HCT116 (cell line): ENCODE results near the gene PTPN4. TPM values are rescaled to one million over a fixed set of nuclear protein-coding genes. Genes with fewer than 3 reads are reported as not detected.

Experiments
- ATAC-seq: fragments of 200-7000 bp; cut with Tn5 transposase; 2 replicates; pipeline ENCODE4 v1.9.1; 2020; ENCODE audit warnings: mild to moderate bottlenecking, moderate library complexity
- BruUV-seq: library from RNA; stranded (reverse); fragments of 400-500 nt; replicated peaks from 2 replicates; lab custom pipeline; 2021; lab: Mats Ljungman, UMichigan
- CTCF ChIA-PET: fragments of 300-600 bp; sonication (Branson Sonifier 250); formaldehyde crosslinking; loops from one replicate; lab custom pipeline; 2021; ENCODE audit warnings: antibody characterized with exemption; lab: Charles Lee
- POLR2A ChIA-PET: fragments of 300-600, 350-600 bp; sonication (Branson Sonifier 250); formaldehyde crosslinking; loops from one replicate; lab custom pipeline; 2021; ENCODE audit warnings: antibody characterized with exemption; lab: Charles Lee
- RAD21 ChIA-PET, 2 experiments: fragments of 300-600 bp; sonication (Branson Sonifier 250); formaldehyde crosslinking; loops; one replicate each; lab custom pipeline; 2023; ENCODE audit warnings: low total read pairs in 2 of 2; ENCODE audit not compliant: uncharacterized antibody in 2 of 2, unreplicated experiment in 2 of 2, low non-redundant PET in 1 of 2; lab: Charles Lee
- DNase-seq: peaks from one replicate; pipeline ENCODE4 v3.0.0-alpha.2; 2010; ENCODE audit warnings: low read depth, low spot score
- H2AFZ ChIP-seq: fragments of 200-600 bp; shearing (Covaris generic), sonication (generic); 2 replicates; pipeline ENCODE4 v1.6.1; 2017; ENCODE audit warnings: low read depth, mixed run types, mixed read lengths, antibody characterized with exemption, low read length; ENCODE audit not compliant: poor library complexity, severe bottlenecking
- H3K27ac ChIP-seq: 2 replicates; pipeline ENCODE4 v1.5.1; 2012; ENCODE audit warnings: low read depth, low read length
- H3K27me3 ChIP-seq: fragments of 200-600 bp; sonication (generic); 2 replicates; pipeline ENCODE4 v1.6.1; 2016; ENCODE audit warnings: mixed run types, low read length, mixed read lengths; ENCODE audit not compliant: insufficient read depth
- H3K36me3 ChIP-seq, 2 experiments: fragments of 200-500 bp in 1 of 2; fragments of 200-600 bp in 1 of 2; sonication (Bioruptor generic) in 1 of 2; sonication (generic) in 1 of 2; 2 replicates each; pipeline versions ENCODE4 v1.5.1 to v1.6.1; 2014 to 2016; ENCODE audit warnings: low read length in 2 of 2, inconsistent platforms in 1 of 2, mixed read lengths in 1 of 2, mixed run types in 1 of 2; ENCODE audit not compliant: insufficient read depth in 2 of 2, control insufficient read depth in 1 of 2
- H3K4me1 ChIP-seq, 2 experiments: fragments of 200-600 bp in 1 of 2; sonication (generic) in 1 of 2; 2 replicates each; pipeline versions ENCODE4 v1.5.1 to v1.6.1; 2012 to 2017; ENCODE audit warnings: low read length in 2 of 2, inconsistent platforms in 1 of 2, mild to moderate bottlenecking in 1 of 2, mixed read lengths in 1 of 2, mixed run types in 1 of 2, moderate library complexity in 1 of 2; ENCODE audit not compliant: insufficient read depth in 2 of 2, control insufficient read depth in 1 of 2
- H3K4me2 ChIP-seq: fragments of 200-600 bp; sonication (generic); 2 replicates; pipeline ENCODE4 v1.6.1; 2017; ENCODE audit warnings: mixed run types, low read length, mixed read lengths
- H3K4me3 ChIP-seq, 2 experiments: fragments of 200-600 bp in 1 of 2; sonication (generic) in 1 of 2; replicated peaks in 1 of 2; 2 replicates each; pipeline ENCODE4 v1.5.1; 2011 to 2016; ENCODE audit warnings: low read length in 2 of 2, control low read depth in 1 of 2, low read depth in 1 of 2, mild to moderate bottlenecking in 1 of 2, mixed read lengths in 1 of 2, mixed run types in 1 of 2
- H3K79me2 ChIP-seq: fragments of 200-600 bp; sonication (generic); 2 replicates; pipeline ENCODE4 v1.6.1; 2017; ENCODE audit warnings: mild to moderate bottlenecking, mixed run types, low read length, moderate library complexity, mixed read lengths; ENCODE audit not compliant: insufficient read depth
- H3K9ac ChIP-seq: fragments of 200-600 bp; sonication (generic); 2 replicates; pipeline ENCODE4 v1.6.1; 2016; ENCODE audit warnings: low read length, mixed read lengths
- H3K9me2 ChIP-seq: fragments of 200-600 bp; sonication (generic), shearing (Covaris generic); 2 replicates; pipeline ENCODE4 v1.6.1; 2017; ENCODE audit warnings: mixed run types, mild to moderate bottlenecking, moderate library complexity; ENCODE audit not compliant: insufficient read depth
- H3K9me3 ChIP-seq, 2 experiments: fragments of 200-500 bp in 1 of 2; fragments of 200-600 bp in 1 of 2; sonication (Bioruptor generic) in 1 of 2; sonication (generic) in 1 of 2; 2 replicates each; pipeline ENCODE4 v1.6.1; 2014 to 2017; ENCODE audit warnings: low read length in 2 of 2, mixed read lengths in 2 of 2, inconsistent platforms in 1 of 2, low read depth in 1 of 2, mild to moderate bottlenecking in 1 of 2, mixed run types in 1 of 2, moderate library complexity in 1 of 2; ENCODE audit not compliant: control insufficient read depth in 1 of 2, insufficient read depth in 1 of 2
- H4K20me1 ChIP-seq: fragments of 200-600 bp; sonication (generic), shearing (Covaris generic); 2 replicates; pipeline ENCODE4 v1.6.1; 2017; ENCODE audit warnings: mixed run types, mild to moderate bottlenecking, moderate library complexity; ENCODE audit not compliant: insufficient read depth
- ATF3 ChIP-seq: IDR thresholded peaks from 2 replicates; pipeline ENCODE4 v1.6.1; 2012
- CBX3 ChIP-seq: IDR thresholded peaks from 2 replicates; pipeline ENCODE4 v1.6.1; 2012; ENCODE audit warnings: low read depth
- CTCF ChIP-seq, 3 experiments: fragments of 200-600 bp in 1 of 3; sonication (generic) in 1 of 3; IDR thresholded peaks in 2 of 3; conservative IDR thresholded peaks in 1 of 3; 2 replicates each; pipeline ENCODE4 v1.5.1; 2012 to 2017; ENCODE audit warnings: low read depth in 2 of 3, low read length in 2 of 3, antibody characterized with exemption in 1 of 3, borderline replicate concordance in 1 of 3, control low read depth in 1 of 3, mild to moderate bottlenecking in 1 of 3, mixed read lengths in 1 of 3, mixed run types in 1 of 3, moderate library complexity in 1 of 3; ENCODE audit not compliant: insufficient read depth in 1 of 3
- EGR1 ChIP-seq: IDR thresholded peaks from 2 replicates; pipeline ENCODE4 v1.6.1; 2012; ENCODE audit warnings: low read depth
- ELF1 ChIP-seq: IDR thresholded peaks from 2 replicates; pipeline ENCODE4 v1.6.1; 2012; ENCODE audit warnings: low read depth, borderline replicate concordance
- EZH2 ChIP-seq: fragments of 200-600 bp; sonication (generic); IDR thresholded peaks from 2 replicates; pipeline ENCODE4 v1.6.1; 2017; ENCODE audit warnings: antibody characterized with exemption, mixed run types
- EZH2phosphoT487 ChIP-seq: fragments of 200-600 bp; IDR thresholded peaks from 2 replicates; pipeline ENCODE4 v1.6.1; 2018; ENCODE audit warnings: antibody characterized with exemption, borderline replicate concordance
- FOSL1 ChIP-seq: IDR thresholded peaks from 2 replicates; pipeline ENCODE4 v1.6.1; 2012; ENCODE audit warnings: low read depth
- MAX ChIP-seq: IDR thresholded peaks from 2 replicates; pipeline ENCODE4 v1.6.1; 2012
- REST ChIP-seq: IDR thresholded peaks from 2 replicates; pipeline ENCODE4 v1.6.1; 2012; ENCODE audit warnings: low read depth
- SP1 ChIP-seq: IDR thresholded peaks from 2 replicates; pipeline ENCODE4 v1.6.1; 2012; ENCODE audit warnings: low read depth
- TCF7L2 ChIP-seq: IDR thresholded peaks from 2 replicates; pipeline ENCODE4 v1.7.0; 2011; ENCODE audit warnings: borderline replicate concordance, inconsistent platforms; ENCODE audit not compliant: insufficient read depth, insufficient read length; ENCODE audit errors: extremely low read depth
- YY1 ChIP-seq: IDR thresholded peaks from 2 replicates; pipeline ENCODE4 v1.6.1; 2011; ENCODE audit warnings: low read length, low read depth, moderate library complexity, mild to moderate bottlenecking; ENCODE audit not compliant: insufficient replicate concordance; ENCODE audit errors: extremely low read depth
- ZBTB33 ChIP-seq: IDR thresholded peaks from 2 replicates; pipeline ENCODE4 v1.6.1; 2011; ENCODE audit warnings: mild to moderate bottlenecking, low read length, moderate library complexity; ENCODE audit not compliant: insufficient replicate concordance; ENCODE audit errors: extremely low read depth
- ZFX ChIP-seq: fragments of 450-650 bp; IDR thresholded peaks from 2 replicates; pipeline ENCODE4 v1.6.1; 2017
- intact Hi-C: fragments of 100-400 bp; cut with micrococcal nuclease; formaldehyde crosslinking; loops from 2 replicates; pipeline ENCODE4 v1.10.0; 2022
- total RNA-seq: library from RNA; stranded (reverse); gene quantifications from one replicate; pipeline ENCODE4 v1.2.1, GENCODE V29; 2021; ENCODE audit not compliant: unreplicated experiment

Gene PTPN4
- total RNA-seq, 1 experiment from 2014 or later = 38.4 TPM

- intact Hi-C loops = no loop called here
- CTCF ChIA-PET = no interaction called here
Measured at GRCh38 chr2:119943058-119943457, 183.3 kb downstream of the PTPN4 start.

More at GRCh38 chr2:119943058-119943457, 183.3 kb downstream of the PTPN4 start:
- ATAC-seq (no peak), DNase-seq (no peak)
- H3K4me3 ChIP-seq = no peak overlapping the region
- H2AFZ ChIP-seq = no peak overlapping the region
- ChIA-PET RAD21 (no interaction called here), POLR2A (no interaction called here)
- no peaks in the 10 kb centered on the region for H3K27me3 ChIP-seq
- H3K9me3 ChIP-seq = no peaks in the 10 kb centered on the region
- H3K4me2 ChIP-seq = no peak overlapping the region
- TF ChIP-seq CBX3 = no peak
- no peak for TF ChIP-seq EZH2
- TF ChIP-seq SP1 = no peak
- no peak for TF ChIP-seq ZBTB33
- no peak for TF ChIP-seq CTCF (IDR thresholded peaks at IDR 0.05 in 2 of 3, conservative IDR thresholded peaks at IDR 0.05 in 1 of 3; ENCODE audit: borderline replicate concordance in 1 of 3, insufficient read depth in 1 of 3, low read depth in 2 of 3, low read length in 2 of 3)
- TF ChIP-seq ATF3 = no peak
- no peak for TF ChIP-seq FOSL1
- no peak for TF ChIP-seq TCF7L2
- TF ChIP-seq ELF1 = no peak
- TF ChIP-seq REST = no peak
- no peak for TF ChIP-seq EGR1
- TF ChIP-seq EZH2phosphoT487 = no peak
- no peak for TF ChIP-seq ZFX
- no peak for TF ChIP-seq MAX
- TF ChIP-seq YY1 = no peak
- no peaks in the 10 kb centered on the region for H3K9me2 ChIP-seq
- no peaks in the 10 kb centered on the region for H3K36me3 ChIP-seq
- no peak overlapping the region for H3K9ac ChIP-seq
- no peaks in the 10 kb centered on the region for H4K20me1 ChIP-seq
- H3K4me1 ChIP-seq = no peaks in the 10 kb centered on the region
- H3K79me2 ChIP-seq = no peaks in the 10 kb centered on the region
- no peak overlapping the region for H3K27ac ChIP-seq
- no TSS peak for BruUV-seq
